HTERT RPE-1 (cell line): ENCODE results near the gene TINAGL1.

ENCODE experiments used
- in situ Hi-C: fragments of 300-500 bp; cut with MboI; formaldehyde crosslinking; loops from 4 replicates; pipeline ENCODE4 v1.14.3; 2020; ENCODE audit warnings: low sequenced_read_pairs

Gene TINAGL1

GRCh38 chr1:31605908-31606427 lies 29.7 kb downstream of the TINAGL1 start:
- in situ Hi-C loops = no loop called here

- in situ Hi-C loops = no loop called here
Measured at GRCh38 chr1:31607360-31607759, 31.0 kb downstream of the TINAGL1 start.

- in situ Hi-C loops = no loop called here
Measured at GRCh38 chr1:31609514-31610118, 33.3 kb downstream of the TINAGL1 start.

- in situ Hi-C loops = no loop called here
Measured at GRCh38 chr1:31614414-31615005, 38.2 kb downstream of the TINAGL1 start.

- in situ Hi-C loops = no loop called here
Measured at GRCh38 chr1:31615414-31615813, 39.1 kb downstream of the TINAGL1 start.

- in situ Hi-C loops = no loop called here
Measured at GRCh38 chr1:31615939-31616338, 39.6 kb downstream of the TINAGL1 start.

GRCh38 chr1:31617218-31617915 lies 41.1 kb downstream of the TINAGL1 start, which contains the start of gene HCRTR1:
Gene HCRTR1 (plus strand): TSS chr1:31617689. CDS start chr1:31619193, 1,504 bp downstream.
- in situ Hi-C loops = no loop called here

GRCh38 chr1:31617916-31618746 lies 41.8 kb downstream of the TINAGL1 start:
- in situ Hi-C loops = no loop called here

GRCh38 chr1:31618916-31619846 lies 42.9 kb downstream of the TINAGL1 start:
- in situ Hi-C loops = no loop called here

GRCh38 chr1:31620631-31621497 lies 44.5 kb downstream of the TINAGL1 start:
- in situ Hi-C loops = no loop called here

GRCh38 chr1:31621498-31621820 lies 45.1 kb downstream of the TINAGL1 start:
- in situ Hi-C loops = no loop called here

GRCh38 chr1:31621847-31622730 lies 45.8 kb downstream of the TINAGL1 start:
- in situ Hi-C loops = no loop called here

GRCh38 chr1:31623365-31623764 lies 47.0 kb downstream of the TINAGL1 start:
- in situ Hi-C loops = no loop called here

- in situ Hi-C loops = no loop called here
Measured at GRCh38 chr1:31624309-31624708, 48.0 kb downstream of the TINAGL1 start.

- in situ Hi-C loops = no loop called here
Measured at GRCh38 chr1:31624731-31625514, 48.6 kb downstream of the TINAGL1 start.

- in situ Hi-C loops = no loop called here
Measured at GRCh38 chr1:31625561-31626222, 49.4 kb downstream of the TINAGL1 start.
